ENCODE measurements around the gene SH3D21. TPM values are rescaled to one million over a fixed set of nuclear protein-coding genes. Genes with fewer than 3 reads are reported as not detected.

SH3D21 gene
- polyA plus RNA-seq, 3 donors: 0.56 TPM; not detected in 2

DNA sequence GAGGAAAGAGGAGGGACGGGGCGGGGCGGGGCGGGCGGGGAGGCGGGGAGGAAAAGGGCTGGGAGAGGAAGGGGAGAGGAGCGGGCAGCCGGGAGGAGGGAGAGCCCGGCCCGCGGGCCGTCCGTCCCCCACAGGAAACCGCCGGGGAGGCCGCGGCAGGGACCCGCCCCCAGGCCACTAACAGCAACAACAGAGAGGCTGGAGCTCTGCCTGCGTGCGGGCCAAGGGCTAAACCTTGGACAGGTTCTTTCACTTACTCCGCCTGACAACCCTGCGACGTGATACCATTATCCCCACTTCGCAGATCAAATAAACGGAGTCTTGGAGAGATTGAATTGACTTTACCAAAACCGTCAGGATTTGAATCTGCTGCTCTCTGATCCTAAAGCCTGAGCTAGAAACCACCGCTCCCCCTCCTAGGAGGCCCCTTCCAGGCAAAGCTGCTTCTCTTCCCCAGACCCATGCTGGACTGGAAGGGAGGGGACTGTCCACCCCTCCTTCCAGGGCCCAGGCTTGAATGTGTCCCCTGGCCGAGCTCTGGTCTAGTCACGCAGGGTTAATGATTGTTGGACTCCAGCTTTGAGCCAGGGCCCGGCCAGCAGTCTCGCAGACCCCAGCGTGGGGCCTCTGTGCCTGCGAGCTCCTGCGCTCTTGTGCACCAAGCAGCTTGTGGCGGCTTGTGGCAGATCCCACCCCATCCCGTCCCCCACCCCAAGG is 17.6 kb downstream of the SH3D21 start, which contains the start of gene EVA1B:
TSS of gene EVA1B (minus strand) at position 10 of the 717 bp plus-strand sequence. CDS start 608 bp downstream, outside the sequence.
- Histone ChIP-seq H3K4me3 (replicated peaks in 1 of 3; ENCODE audit: low read depth in 2 of 3, low read length in 3 of 3) (peak within 1 kb of the TSS; percentile 45 to 82 (median 68)), H3K27ac (ENCODE audit: low read depth in 1 of 2, low read length in 2 of 2) (no peak within 1 kb of the TSS)

DNA sequence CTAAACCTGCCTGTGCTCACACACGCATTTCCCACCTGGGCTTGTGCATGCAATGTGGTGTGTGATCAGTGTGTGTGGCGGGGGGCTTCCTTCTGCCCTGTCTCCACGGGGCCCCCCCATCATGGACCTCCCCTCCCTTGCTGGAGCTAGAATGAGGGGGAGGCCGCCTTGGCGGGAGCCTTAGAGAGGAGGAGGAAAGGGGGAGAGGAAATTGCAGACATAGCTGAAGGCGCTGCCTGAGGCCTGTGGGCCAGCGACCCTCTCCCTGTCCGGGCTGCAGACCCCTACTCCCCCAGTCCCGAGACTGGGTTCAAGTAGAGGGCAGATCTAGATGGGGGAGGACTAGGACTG is 18.2 kb downstream of the SH3D21 start:
- no CpG with 5 or more reads among the region's 9 CpGs for WGBS (ENCODE audit: insufficient coverage)
- peak overlapping the region in 1 of 3 experiments; percentile 82 for H3K4me3 ChIP-seq (replicated peaks in 1 of 3; ENCODE audit: low read depth in 2 of 3, low read length in 3 of 3)

More for the DNA sequence above, 17.6 kb downstream of the SH3D21 start, which contains the start of gene EVA1B:
- Histone ChIP-seq H3K79me2 (ENCODE audit: insufficient read depth, low read length) (no peaks in the 10 kb centered on the region), H3K9ac (ENCODE audit: insufficient read depth, low read length, poor library complexity, severe bottlenecking) (peak within 1 kb of the TSS; percentile 67), H3K27me3 (ENCODE audit: control insufficient read depth in 2 of 2, insufficient read depth in 2 of 2, low read length in 2 of 2) (peaks cover 0 to 17% of the 10 kb centered on the region in 2 donors), H3K4me2 (replicated peaks; ENCODE audit: extremely low read depth, low read length, poor library complexity, severe bottlenecking) (peak within 1 kb of the TSS; percentile 92), H3K9me3 (replicated peaks in 1 of 2; ENCODE audit: control insufficient read depth in 1 of 2, insufficient read depth in 1 of 2, low read length in 2 of 2) (no peaks in the 10 kb centered on the region), H3K4me1 (ENCODE audit: control insufficient read depth in 1 of 2, insufficient read depth in 2 of 2, low read length in 2 of 2) (peaks cover 35 to 46% of the 10 kb centered on the region in 2 donors), H2AFZ (ENCODE audit: insufficient read depth, low read depth, low read length, poor library complexity, severe bottlenecking) (peak within 1 kb of the TSS; percentile 85), H4K20me1 (ENCODE audit: insufficient read depth, low read length) (peaks cover 14% of the 10 kb centered on the region), H3K36me3 (replicated peaks in 1 of 2; ENCODE audit: control insufficient read depth in 1 of 2, insufficient read depth in 2 of 2, low read length in 2 of 2) (no peaks in the 10 kb centered on the region)
- H3K9me3 Mint-ChIP-seq: peaks cover 0 to 3% (median 0%) of the 10 kb centered on the region in 7 donors
- peaks cover 37% of the 10 kb centered on the region for H3K4me1 Mint-ChIP-seq
- peaks cover 23 to 46% (median 28%) of the 10 kb centered on the region in 3 donors for H3K27me3 Mint-ChIP-seq (ENCODE audit: low read depth in 3 of 3)
- DNase-seq: peak in 2 of 3 donors; percentile 37 to 42
- H3K4me3 Mint-ChIP-seq: peak within 1 kb of the TSS; percentile 79 to 87
- intact Hi-C loops (cut with micrococcal nuclease): no loop called here
- H3K27ac Mint-ChIP-seq: peak within 1 kb of the TSS in 5 of 7 donors; percentile 21 to 82 (median 70)
- no peak for TF ChIP-seq CTCF (IDR thresholded peaks at IDR 0.05)
- peaks cover 0 to 5% of the 10 kb centered on the region in 2 donors for H3K36me3 Mint-ChIP-seq
- 2% methylated on average over 12 of the region's 36 CpGs for WGBS (ENCODE audit: insufficient coverage)

More for the DNA sequence above, 18.2 kb downstream of the SH3D21 start:
- Histone ChIP-seq H3K4me1 (ENCODE audit: control insufficient read depth in 1 of 2, insufficient read depth in 2 of 2, low read length in 2 of 2) (peaks cover 38 to 52% of the 10 kb centered on the region in 2 donors), H3K36me3 (replicated peaks in 1 of 2; ENCODE audit: control insufficient read depth in 1 of 2, insufficient read depth in 2 of 2, low read length in 2 of 2) (no peaks in the 10 kb centered on the region), H3K9ac (ENCODE audit: insufficient read depth, low read length, poor library complexity, severe bottlenecking) (no peak overlapping the region), H3K27ac (ENCODE audit: low read depth in 1 of 2, low read length in 2 of 2) (no peak overlapping the region), H3K79me2 (ENCODE audit: insufficient read depth, low read length) (no peaks in the 10 kb centered on the region), H3K27me3 (ENCODE audit: control insufficient read depth in 2 of 2, insufficient read depth in 2 of 2, low read length in 2 of 2) (peaks cover 0 to 17% of the 10 kb centered on the region in 2 donors), H3K4me2 (replicated peaks; ENCODE audit: extremely low read depth, low read length, poor library complexity, severe bottlenecking) (peak overlapping the region; percentile 92), H4K20me1 (ENCODE audit: insufficient read depth, low read length) (peaks cover 14% of the 10 kb centered on the region), H2AFZ (ENCODE audit: insufficient read depth, low read depth, low read length, poor library complexity, severe bottlenecking) (peak overlapping the region; percentile 85), H3K9me3 (replicated peaks in 1 of 2; ENCODE audit: control insufficient read depth in 1 of 2, insufficient read depth in 1 of 2, low read length in 2 of 2) (no peaks in the 10 kb centered on the region)
- peaks cover 41% of the 10 kb centered on the region for H3K4me1 Mint-ChIP-seq
- DNase-seq: no peak
- H3K27ac Mint-ChIP-seq: no peak overlapping the region
- TF ChIP-seq CTCF (IDR thresholded peaks at IDR 0.05): no peak
- H3K9me3 Mint-ChIP-seq: peaks cover 0 to 3% (median 0%) of the 10 kb centered on the region in 7 donors
- intact Hi-C loops (cut with micrococcal nuclease): no loop called here
- H3K27me3 Mint-ChIP-seq (ENCODE audit: low read depth in 3 of 3): peaks cover 23 to 45% (median 28%) of the 10 kb centered on the region in 3 donors
- H3K36me3 Mint-ChIP-seq: peaks cover 0 to 5% of the 10 kb centered on the region in 2 donors
- H3K4me3 Mint-ChIP-seq: peak overlapping the region in 1 of 2 donors; percentile 56

All from CD14-positive monocyte (primary cell).